GM18499 (cell line): Measurements from ENCODE around the gene AFF1.
"Not testable (repeated sequence)": the region's sequence is repeated elsewhere in the genome, so short reads cannot be mapped to it uniquely, and the experiment has no call there.

Experiments
- ATAC-seq: cut with Tn5 transposase; IDR thresholded peaks from one replicate; pipeline ENCODE4 v1.9.1; 2021; ENCODE audit warnings: moderate number of reproducible peaks; ENCODE audit not compliant: insufficient read depth, unreplicated experiment

The AFF1 gene

DNA sequence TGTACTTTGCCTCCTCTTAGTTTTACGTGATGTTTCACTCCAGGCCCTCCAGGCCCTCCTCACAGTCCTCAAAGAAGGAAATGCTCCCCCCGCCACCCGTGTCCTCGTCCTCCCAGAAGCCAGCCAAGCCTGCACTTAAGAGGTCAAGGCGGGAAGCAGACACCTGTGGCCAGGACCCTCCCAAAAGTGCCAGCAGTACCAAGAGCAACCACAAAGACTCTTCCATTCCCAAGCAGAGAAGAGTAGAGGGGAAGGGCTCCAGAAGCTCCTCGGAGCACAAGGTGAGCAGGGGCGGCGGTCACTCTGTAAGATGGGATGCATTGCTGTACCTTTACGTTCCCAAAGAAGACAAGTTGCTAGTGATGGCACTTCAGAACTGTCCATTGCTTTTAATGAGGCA lies 191.2 kb downstream of the AFF1 start:
- no peak for ATAC-seq

- no peak for ATAC-seq
These were observed 193.3 kb downstream of the AFF1 start for GRCh38 chr4:87128006-87128705.

- no peak for ATAC-seq
These were observed 194.9 kb downstream of the AFF1 start for GRCh38 chr4:87129681-87130080.

DNA sequence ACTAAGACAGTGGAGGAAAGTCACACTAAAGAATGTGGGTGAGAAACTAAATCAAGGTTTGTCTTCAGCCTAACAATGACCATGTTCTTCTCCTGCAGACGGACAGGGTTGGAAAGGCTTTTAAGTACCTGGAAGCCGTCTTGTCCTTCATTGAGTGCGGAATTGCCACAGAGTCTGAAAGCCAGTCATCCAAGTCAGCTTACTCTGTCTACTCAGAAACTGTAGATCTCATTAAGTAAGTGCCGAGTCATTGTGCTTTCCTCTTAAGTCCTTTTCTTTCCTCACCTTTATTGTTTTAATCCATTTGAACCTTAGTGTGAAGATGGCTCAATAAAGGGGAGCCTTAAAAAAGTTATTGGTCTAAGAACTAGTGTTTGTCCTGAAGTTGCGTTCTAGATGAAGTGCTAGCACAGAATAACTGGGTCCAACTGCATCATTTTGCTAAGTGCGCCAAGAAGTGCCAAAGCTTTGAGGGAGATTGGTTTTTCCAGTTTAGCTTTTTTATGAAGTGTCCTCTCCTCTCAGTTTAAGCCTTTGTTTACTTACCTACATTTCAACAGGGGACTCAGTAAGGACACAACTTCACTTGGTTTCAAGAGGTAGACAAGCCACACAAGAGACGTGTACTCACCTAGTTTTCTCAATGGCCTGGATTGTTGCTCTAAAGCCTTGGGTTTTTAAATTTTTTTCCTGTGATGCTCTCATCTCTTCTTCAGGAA lies 196.3 kb downstream of the AFF1 start:
- no peak for ATAC-seq

DNA sequence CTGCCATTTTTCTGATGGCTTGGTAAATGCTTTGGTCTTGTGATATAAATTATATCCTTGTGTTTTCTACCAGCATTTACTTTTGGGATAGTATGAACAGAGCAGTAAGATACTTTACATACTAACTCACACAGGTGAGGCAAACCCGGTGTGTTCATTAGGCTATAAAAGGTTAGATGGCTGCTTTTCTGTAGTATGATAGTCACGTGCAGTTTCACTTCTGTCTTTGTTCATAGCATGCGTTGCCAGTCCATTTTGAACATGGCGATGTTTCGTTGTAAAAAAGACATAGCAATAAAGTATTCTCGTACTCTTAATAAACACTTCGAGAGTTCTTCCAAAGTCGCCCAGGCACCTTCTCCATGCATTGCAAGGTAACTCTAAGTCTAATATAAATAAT lies 197.2 kb downstream of the AFF1 start:
- no peak for ATAC-seq

GRCh38 chr4:87133183-87133582 lies 198.4 kb downstream of the AFF1 start:
- no peak for ATAC-seq

DNA sequence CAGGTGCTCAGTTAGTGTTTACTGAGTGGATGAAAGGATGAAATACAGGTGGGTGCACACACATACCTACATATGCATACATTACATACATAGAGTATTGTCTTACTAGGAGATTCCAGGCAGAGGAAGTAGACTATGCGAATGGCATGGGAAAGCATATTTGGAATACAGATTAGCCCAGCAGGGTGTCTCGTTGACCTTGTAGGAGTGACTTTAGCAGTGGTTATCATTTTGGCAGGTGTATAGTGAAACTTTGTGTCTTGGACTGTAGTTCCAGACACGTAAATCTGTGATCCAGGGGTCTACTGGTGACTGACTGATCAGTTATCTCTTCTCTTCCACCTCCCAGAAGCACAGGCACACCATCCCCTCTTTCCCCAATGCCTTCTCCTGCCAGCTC lies 199.3 kb downstream of the AFF1 start:
- no peak for ATAC-seq

- no peak for ATAC-seq
These were observed 206.6 kb downstream of the AFF1 start for GRCh38 chr4:87141428-87141827.

GRCh38 chr4:87144356-87144755 lies 209.5 kb downstream of the AFF1 start:
- ATAC-seq: no peak

DNA sequence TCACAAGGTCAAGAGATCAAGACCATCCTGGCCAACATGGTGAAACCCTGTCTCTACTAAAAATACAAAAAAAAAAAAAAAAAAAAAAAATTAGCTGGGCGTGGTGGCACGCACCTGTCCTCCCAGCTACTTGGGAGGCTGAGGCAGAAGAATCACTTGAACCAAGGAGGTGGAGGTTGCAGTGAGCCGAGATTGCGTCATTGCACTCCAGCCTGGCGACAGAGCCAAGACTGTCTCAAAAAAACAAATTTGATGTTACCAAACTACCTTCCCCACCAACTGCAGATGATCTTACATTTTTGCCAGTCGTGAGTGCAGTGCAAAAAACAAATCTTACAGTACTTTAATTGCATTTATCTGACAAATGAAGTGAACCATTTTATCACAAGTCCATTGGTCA lies 211.1 kb downstream of the AFF1 start:
- ATAC-seq: not testable (repeated sequence)

DNA sequence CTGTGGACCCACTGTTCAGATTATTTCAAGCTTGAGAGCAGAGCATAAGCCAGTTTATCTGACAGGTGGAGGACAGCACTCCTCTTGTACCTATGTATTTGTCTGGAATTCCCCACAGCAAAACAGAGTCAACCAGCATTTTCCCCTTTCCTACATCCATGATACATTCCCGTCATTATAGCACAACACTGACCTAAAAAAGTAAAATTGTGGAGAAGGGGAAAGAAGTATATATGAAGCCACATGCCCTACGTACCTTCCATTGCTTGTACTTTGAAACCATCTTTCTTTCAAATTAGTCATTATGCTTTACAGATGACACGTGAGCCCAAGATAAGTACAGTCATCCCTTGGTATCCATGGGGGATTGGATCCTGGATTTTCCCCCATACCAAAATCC lies 212.3 kb downstream of the AFF1 start:
- no peak for ATAC-seq

GRCh38 chr4:87150498-87151261 lies 215.9 kb downstream of the AFF1 start:
- no peak for ATAC-seq

DNA sequence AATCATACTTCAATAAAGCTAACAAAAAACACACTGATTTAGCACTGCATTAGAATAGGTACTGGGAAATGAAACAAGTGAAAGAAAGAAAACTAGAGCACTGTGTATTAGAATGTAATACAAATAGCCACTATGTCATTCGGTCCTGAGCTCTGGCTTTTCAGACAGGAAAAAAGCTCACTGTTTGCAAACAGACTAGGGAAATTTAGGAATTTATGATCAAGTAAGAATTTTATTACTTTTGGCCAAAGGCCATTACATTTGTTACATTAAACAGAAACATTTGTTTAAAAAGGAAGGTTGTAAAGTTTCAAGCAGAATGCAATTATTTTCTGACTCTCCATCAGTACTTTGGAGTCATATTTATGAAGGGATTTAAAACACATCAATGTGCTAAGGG lies 216.9 kb downstream of the AFF1 start:
- ATAC-seq: no peak

DNA sequence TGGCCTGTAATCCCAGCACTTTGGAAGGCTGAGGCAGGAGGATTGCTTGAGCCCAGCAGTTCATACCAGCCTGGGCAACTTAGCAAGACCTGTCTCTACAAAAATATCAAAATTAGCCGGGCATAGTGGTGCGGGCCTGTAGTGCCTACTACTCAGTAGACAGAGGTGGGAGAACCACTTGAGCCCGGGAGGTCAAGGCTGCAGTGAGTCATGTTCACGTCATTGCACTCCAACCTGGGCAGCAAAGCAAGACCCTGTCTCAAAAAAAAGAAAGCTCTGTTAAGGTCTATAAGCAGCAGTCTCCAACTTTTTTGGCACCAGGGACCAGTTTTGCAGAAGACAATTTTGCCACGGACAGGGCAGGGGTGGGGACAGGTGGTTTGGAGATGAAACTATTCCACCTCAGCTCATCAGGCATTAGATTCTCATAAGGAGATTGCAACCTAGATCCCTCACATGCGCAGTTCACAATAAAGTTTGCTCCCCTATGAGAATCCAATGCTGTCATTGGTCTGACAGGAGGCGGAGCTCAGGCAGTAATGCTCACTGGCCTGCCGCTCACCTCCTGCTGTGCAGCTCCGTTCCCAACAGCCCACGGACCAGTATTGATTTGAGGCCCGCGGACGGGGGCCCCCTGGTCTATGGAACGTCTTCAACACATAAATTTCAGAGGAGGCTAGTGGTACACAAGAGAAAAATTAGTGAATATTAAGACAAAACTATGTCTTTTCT lies 217.7 kb downstream of the AFF1 start:
- no peak for ATAC-seq

DNA sequence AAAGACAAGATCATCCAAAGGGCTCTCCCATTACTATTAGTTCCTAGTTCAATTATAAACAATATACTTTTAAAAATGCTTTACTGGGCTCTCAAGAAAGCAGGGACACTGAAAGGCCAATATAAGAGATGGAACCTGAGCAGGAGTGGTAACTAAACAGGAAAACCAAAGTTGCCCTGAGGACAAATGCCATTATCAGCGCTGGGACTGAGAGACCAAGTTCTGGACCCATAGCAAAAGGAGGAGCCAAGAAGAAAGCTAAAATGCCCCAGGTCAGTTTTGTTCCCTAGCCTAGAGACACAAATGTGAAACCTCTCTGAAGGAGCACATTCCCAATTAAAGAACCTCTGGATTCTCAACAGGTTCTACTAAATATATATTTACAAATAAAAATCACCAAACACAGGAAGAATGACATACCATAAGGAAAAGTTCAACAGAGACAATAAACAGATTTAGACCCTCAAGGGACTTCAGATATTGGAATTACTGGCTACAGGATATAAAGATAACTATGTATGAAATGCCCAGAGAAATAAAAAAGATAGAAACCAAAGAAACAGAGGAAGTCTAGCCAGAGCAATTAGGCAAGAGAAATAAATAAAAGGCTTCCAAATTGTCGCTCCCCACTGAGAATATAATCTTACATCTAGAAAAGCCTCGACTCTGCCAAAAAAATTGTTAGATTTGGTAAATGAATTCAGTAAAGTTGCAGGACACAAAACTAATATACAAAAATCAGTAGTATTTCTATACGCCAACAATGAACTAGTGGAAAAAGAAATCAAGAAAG lies 218.5 kb downstream of the AFF1 start:
- ATAC-seq: no peak

DNA sequence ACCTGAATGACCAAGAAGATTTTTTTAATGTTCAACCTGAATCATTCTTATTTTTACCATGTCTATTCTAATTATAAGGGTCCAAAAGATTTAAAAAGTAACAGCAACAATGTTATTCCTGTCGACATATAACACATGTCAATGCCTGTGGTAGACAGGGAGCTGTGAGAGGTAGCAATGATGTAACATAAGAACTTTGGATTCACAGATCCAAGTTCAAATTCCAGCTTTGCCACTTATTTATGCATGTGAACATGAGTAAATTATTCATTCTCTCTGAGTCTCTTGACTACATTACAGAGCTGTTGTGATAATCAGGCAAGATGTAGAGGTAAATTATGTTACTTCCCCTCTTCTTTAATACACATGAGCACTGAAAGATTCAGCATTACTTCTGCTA lies 231.1 kb downstream of the AFF1 start:
- no peak for ATAC-seq

DNA sequence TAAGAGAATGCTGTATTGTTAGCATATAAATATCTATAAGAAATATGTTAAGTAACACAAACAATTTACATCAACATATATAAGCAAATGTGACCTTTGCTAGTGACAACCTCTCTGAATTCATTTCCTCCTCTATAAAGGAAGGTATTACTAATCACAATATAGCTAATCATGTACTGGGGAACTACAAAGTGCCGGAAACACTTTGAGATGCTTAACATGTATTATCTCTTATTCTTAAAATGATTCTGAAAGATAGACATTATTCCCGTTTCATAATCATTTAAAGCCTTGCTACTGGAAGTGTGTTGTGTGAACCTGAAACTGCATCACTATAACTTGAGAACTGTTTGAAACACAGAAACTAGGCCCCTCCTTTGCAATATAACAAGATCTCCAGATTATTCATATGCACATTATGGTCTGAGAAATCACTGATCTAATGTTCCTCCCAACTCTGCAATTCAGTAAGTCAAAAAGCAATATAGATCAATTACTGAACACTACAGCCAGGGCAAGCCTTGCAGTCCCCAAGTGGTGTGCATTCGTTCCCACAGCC lies 231.6 kb downstream of the AFF1 start:
- ATAC-seq: no peak

- ATAC-seq: no peak
These were observed 237.1 kb downstream of the AFF1 start for GRCh38 chr4:87171944-87172343.

GRCh38 chr4:87174672-87175071 lies 239.9 kb downstream of the AFF1 start:
- no peak for ATAC-seq

GRCh38 chr4:87179751-87180150 lies 244.9 kb downstream of the AFF1 start:
- ATAC-seq: no peak
